Endothelial cell (in vitro differentiated cells): ENCODE measurements around the gene CSF2RB. TPM values are rescaled to one million over a fixed set of nuclear protein-coding genes. Genes with fewer than 3 reads are reported as not detected.

Source experiments
- DNase-seq: peaks from one replicate; pipeline ENCODE4 v3.0.0; 2021; ENCODE audit warnings: low spot score
- H3K27ac Mint-ChIP-seq: one replicate; pipeline ENCODE4 v1.8.0; 2021; ENCODE audit warnings: mixed read lengths, inconsistent platforms; ENCODE audit not compliant: unreplicated experiment
- H3K27me3 Mint-ChIP-seq: one replicate; pipeline ENCODE4 v1.8.0; 2021; ENCODE audit warnings: mild to moderate bottlenecking, moderate library complexity, mixed read lengths, inconsistent platforms; ENCODE audit not compliant: unreplicated experiment
- H3K36me3 Mint-ChIP-seq: one replicate; pipeline ENCODE4 v1.8.0; 2021; ENCODE audit warnings: mild to moderate bottlenecking, low read depth, mixed read lengths, inconsistent platforms; ENCODE audit not compliant: unreplicated experiment
- H3K4me1 Mint-ChIP-seq: one replicate; pipeline ENCODE4 v1.8.0; 2021; ENCODE audit warnings: mild to moderate bottlenecking, mixed read lengths, inconsistent platforms; ENCODE audit not compliant: unreplicated experiment
- H3K4me3 Mint-ChIP-seq: one replicate; pipeline ENCODE4 v1.8.0; 2021; ENCODE audit warnings: mild to moderate bottlenecking, mixed read lengths, inconsistent platforms; ENCODE audit not compliant: unreplicated experiment
- H3K9me3 Mint-ChIP-seq: one replicate; pipeline ENCODE4 v1.8.0; 2021; ENCODE audit warnings: mixed read lengths, inconsistent platforms; ENCODE audit not compliant: unreplicated experiment
- CTCF ChIP-seq: fragments of 200-600 bp; sonication (generic); IDR thresholded peaks from one replicate; pipeline ENCODE4 v1.5.0; 2021; ENCODE audit warnings: antibody characterized with exemption; ENCODE audit not compliant: unreplicated experiment
- total RNA-seq: library from RNA; stranded (reverse); fragmentation: NEBNext Ultra II Directional; extraction: Animal tissue kit (Norgen Biotek cat#: 25700); gene quantifications from one replicate; pipeline ENCODE4 v1.2.1, GENCODE V29; 2021; ENCODE audit not compliant: unreplicated experiment

Gene CSF2RB
- total RNA-seq, 1 donor from 2014 or later, result 12.0 TPM

- H3K36me3 Mint-ChIP-seq, result no peaks in the 10 kb centered on the region
- H3K9me3 Mint-ChIP-seq, result no peaks in the 10 kb centered on the region
- H3K4me3 Mint-ChIP-seq, result no peak overlapping the region
- H3K27me3 Mint-ChIP-seq, result peaks cover 1% of the 10 kb centered on the region
- no peak for TF ChIP-seq CTCF
- peaks cover 14% of the 10 kb centered on the region for H3K4me1 Mint-ChIP-seq
- no peak overlapping the region for H3K27ac Mint-ChIP-seq
- no peak for DNase-seq
Observed at GRCh38 chr22:36887162-36887561, 26.3 kb upstream of the CSF2RB start.

- Mint-ChIP-seq H3K36me3 (no peaks in the 10 kb centered on the region), H3K4me3 (no peak overlapping the region), H3K27me3 (peaks cover 4% of the 10 kb centered on the region), H3K9me3 (no peaks in the 10 kb centered on the region), H3K4me1 (peaks cover 4% of the 10 kb centered on the region), H3K27ac (no peak overlapping the region)
- DNase-seq, result no peak
- TF ChIP-seq CTCF, result no peak
Observed at GRCh38 chr22:36891646-36892045, 21.8 kb upstream of the CSF2RB start.

- Mint-ChIP-seq H3K27ac (no peak overlapping the region), H3K4me1 (peaks cover 4% of the 10 kb centered on the region), H3K27me3 (peaks cover 4% of the 10 kb centered on the region), H3K36me3 (no peaks in the 10 kb centered on the region), H3K4me3 (no peak overlapping the region), H3K9me3 (no peaks in the 10 kb centered on the region)
- TF ChIP-seq CTCF, result no peak
- no peak for DNase-seq
Observed at GRCh38 chr22:36892292-36892691, 21.1 kb upstream of the CSF2RB start.

GRCh38 chr22:36893262-36893661, 20.2 kb upstream of the CSF2RB start:
- H3K4me1 Mint-ChIP-seq, result no peaks in the 10 kb centered on the region
- TF ChIP-seq CTCF, result no peak
- peaks cover 4% of the 10 kb centered on the region for H3K27me3 Mint-ChIP-seq
- no peaks in the 10 kb centered on the region for H3K36me3 Mint-ChIP-seq
- no peaks in the 10 kb centered on the region for H3K9me3 Mint-ChIP-seq
- H3K27ac Mint-ChIP-seq, result no peak overlapping the region
- no peak for DNase-seq
- H3K4me3 Mint-ChIP-seq, result no peak overlapping the region

- TF ChIP-seq CTCF, result no peak
- Mint-ChIP-seq H3K36me3 (peaks cover under 1% of the 10 kb centered on the region), H3K27me3 (peaks cover 4% of the 10 kb centered on the region), H3K9me3 (no peaks in the 10 kb centered on the region), H3K4me3 (no peak overlapping the region), H3K27ac (no peak overlapping the region), H3K4me1 (no peaks in the 10 kb centered on the region)
- no peak for DNase-seq
Observed at GRCh38 chr22:36894266-36894665, 19.2 kb upstream of the CSF2RB start.
